PC-9 (cell line): ENCODE data around the gene TM4SF5. TPM values are rescaled to one million over a fixed set of nuclear protein-coding genes. Genes with fewer than 3 reads are reported as not detected.

Source experiments
- BruUV-seq: library from RNA; stranded (reverse); fragments of 400-500 nt; replicated peaks from 2 replicates; lab custom pipeline; 2021; lab: Mats Ljungman, UMichigan
- CTCF ChIA-PET: fragments of 300-600 bp; sonication (Branson Sonifier 250); formaldehyde crosslinking; loops from one replicate; lab custom pipeline; 2022; ENCODE audit warnings: antibody characterized with exemption; lab: Charles Lee
- POLR2A ChIA-PET: fragments of 300-600 bp; sonication (Branson Sonifier 250); formaldehyde crosslinking; loops from one replicate; lab custom pipeline; 2022; ENCODE audit warnings: antibody characterized with exemption; ENCODE audit not compliant: unreplicated experiment; lab: Charles Lee
- DNase-seq, 2 experiments: peaks; one replicate each; pipeline versions ENCODE4 v3.0.0 to v3.0.0-alpha.2; 2015 to 2022; ENCODE audit warnings: mixed read lengths in 1 of 2
- H2AFZ ChIP-seq: fragments of 200-600 bp; sonication (generic); 2 replicates; pipeline ENCODE4 v1.8.1; 2017; ENCODE audit warnings: antibody characterized with exemption
- H3F3A ChIP-seq: fragments of 200-600 bp; sonication (generic); 2 replicates; pipeline ENCODE4 v1.8.1; 2017; ENCODE audit warnings: antibody characterized with exemption, mild to moderate bottlenecking, low read depth; ENCODE audit not compliant: insufficient read depth
- H3K27ac ChIP-seq: fragments of 200-600 bp; sonication (generic); 2 replicates; pipeline ENCODE4 v1.6.1; 2016; ENCODE audit warnings: mixed run types
- H3K27me3 ChIP-seq: fragments of 200-600 bp; sonication (generic); 2 replicates; pipeline ENCODE4 v1.6.1; 2016; ENCODE audit warnings: low read depth, mixed run types; ENCODE audit not compliant: insufficient read depth
- H3K36me3 ChIP-seq: fragments of 200-600 bp; sonication (generic); 2 replicates; pipeline ENCODE4 v1.6.1; 2016; ENCODE audit warnings: low read depth, mixed run types
- H3K4me1 ChIP-seq: fragments of 200-600 bp; sonication (generic); replicated peaks from 2 replicates; pipeline ENCODE4 v1.6.1; 2016; ENCODE audit warnings: mixed run types; ENCODE audit not compliant: insufficient read depth
- H3K4me2 ChIP-seq: fragments of 200-600 bp; sonication (generic); 2 replicates; pipeline ENCODE4 v1.6.1; 2017; ENCODE audit warnings: mixed run types
- H3K4me3 ChIP-seq: fragments of 200-600 bp; sonication (generic); 2 replicates; pipeline ENCODE4 v1.6.1; 2016; ENCODE audit warnings: mixed run types
- H3K79me2 ChIP-seq: fragments of 200-600 bp; sonication (generic); 2 replicates; pipeline ENCODE4 v1.6.1; 2017; ENCODE audit warnings: low read depth, mixed run types
- H3K9me2 ChIP-seq: fragments of 200-600 bp; sonication (generic); 2 replicates; pipeline ENCODE4 v1.8.1; 2017; ENCODE audit warnings: mild to moderate bottlenecking; ENCODE audit not compliant: insufficient read depth
- H3K9me3 ChIP-seq: fragments of 200-600 bp; sonication (generic); 2 replicates; pipeline ENCODE4 v1.8.1; 2016; ENCODE audit warnings: low read depth; ENCODE audit not compliant: insufficient read depth
- H4K20me1 ChIP-seq: fragments of 200-600 bp; sonication (generic); 2 replicates; pipeline ENCODE4 v1.8.1; 2017; ENCODE audit not compliant: insufficient read depth
- CTCF ChIP-seq: fragments of 200-600 bp; sonication (generic); conservative IDR thresholded peaks from 2 replicates; pipeline ENCODE4 v1.6.1; 2017; ENCODE audit warnings: mixed run types, antibody characterized with exemption, mild to moderate bottlenecking, moderate library complexity
- EZH2 ChIP-seq: fragments of 200-600 bp; sonication (generic); IDR thresholded peaks from 2 replicates; pipeline ENCODE4 v1.8.0; 2017; ENCODE audit warnings: antibody characterized with exemption, low read depth
- intact Hi-C: fragments of 100-400 bp; cut with micrococcal nuclease; formaldehyde crosslinking; loops from one replicate; pipeline ENCODE4 v1.10.0; 2022; ENCODE audit not compliant: unreplicated experiment
- total RNA-seq: library from RNA; stranded (reverse); gene quantifications from 2 replicates; pipeline ENCODE4 v1.2.3, GENCODE V29; 2021

TM4SF5 gene
- total RNA-seq, 1 experiment from 2014 or later: not detected

- no peak for TF ChIP-seq EZH2
- TF ChIP-seq CTCF: no peak
- Histone ChIP-seq H3K36me3 (0 out of 2 replicates have a peak, but pooled peaks cover 9% of the 10 kb centered on the region), H3K79me2 (no peaks in the 10 kb centered on the region), H3K27ac (peak overlapping the region; percentile 74), H3K4me2 (peak overlapping the region; percentile 53), H3K4me1 (peaks cover 38% of the 10 kb centered on the region), H3F3A (peaks cover 32% of the 10 kb centered on the region), H3K9me2 (no peaks in the 10 kb centered on the region), H3K9me3 (no peaks in the 10 kb centered on the region), H3K27me3 (no peaks in the 10 kb centered on the region), H3K4me3 (no peak overlapping the region), H4K20me1 (no peaks in the 10 kb centered on the region), H2AFZ (no peak overlapping the region)
- ChIA-PET POLR2A (no interaction called here), CTCF (interaction anchor here (0.6 kb wide), 1 partner anchor 20 kb away, joined by 5 read pairs; no protein-coding TSS in a partner anchor)
- no peak for DNase-seq
- intact Hi-C loops: no loop called here
- no TSS peak for BruUV-seq
These were observed 39.1 kb downstream of the TM4SF5 start for GRCh38 chr17:4810696-4811290.

GRCh38 chr17:4811471-4811870, 39.8 kb downstream of the TM4SF5 start:
- no peak overlapping the region for H3K4me3 ChIP-seq
- H3K79me2 ChIP-seq: no peaks in the 10 kb centered on the region
- ChIA-PET CTCF (no interaction called here), POLR2A (interaction anchor here (0.6 kb wide), 1 partner anchor 40 kb away, joined by 3 read pairs; no protein-coding TSS in a partner anchor)
- peak overlapping the region; percentile 74 for H3K27ac ChIP-seq
- peak overlapping the region; percentile 53 for H3K4me2 ChIP-seq
- intact Hi-C loops: no loop called here
- no peak overlapping the region for H2AFZ ChIP-seq
- H3K36me3 ChIP-seq: 0 out of 2 replicates have a peak, but pooled peaks cover 9% of the 10 kb centered on the region
- H3K9me2 ChIP-seq: no peaks in the 10 kb centered on the region
- BruUV-seq: no TSS peak
- DNase-seq: peak; percentile 54 to 92
- peaks cover 32% of the 10 kb centered on the region for H3F3A ChIP-seq
- H3K9me3 ChIP-seq: no peaks in the 10 kb centered on the region
- H3K27me3 ChIP-seq: no peaks in the 10 kb centered on the region
- no peaks in the 10 kb centered on the region for H4K20me1 ChIP-seq
- no peak for TF ChIP-seq EZH2
- no peak for TF ChIP-seq CTCF
- peaks cover 34% of the 10 kb centered on the region for H3K4me1 ChIP-seq

GRCh38 chr17:4812690-4813089, 41.0 kb downstream of the TM4SF5 start:
- 0 out of 2 replicates have a peak, but pooled peaks cover 9% of the 10 kb centered on the region for H3K36me3 ChIP-seq
- H3K27me3 ChIP-seq: no peaks in the 10 kb centered on the region
- H3K9me3 ChIP-seq: no peaks in the 10 kb centered on the region
- no peaks in the 10 kb centered on the region for H4K20me1 ChIP-seq
- no TSS peak for BruUV-seq
- intact Hi-C loops: no loop called here
- CTCF ChIA-PET: no interaction called here
- no peak overlapping the region for H3K27ac ChIP-seq
- no peak overlapping the region for H2AFZ ChIP-seq
- H3K79me2 ChIP-seq: no peaks in the 10 kb centered on the region
- POLR2A ChIA-PET: no interaction called here
- no peaks in the 10 kb centered on the region for H3K9me2 ChIP-seq
- H3K4me2 ChIP-seq: no peak overlapping the region
- H3F3A ChIP-seq: peaks cover 32% of the 10 kb centered on the region
- no peak overlapping the region for H3K4me3 ChIP-seq
- TF ChIP-seq CTCF (no peak), EZH2 (no peak)
- DNase-seq: no peak
- H3K4me1 ChIP-seq: peaks cover 32% of the 10 kb centered on the region
